Lower lobe of right lung (tissue), 2 donors: ENCODE measurements around the gene GYG1. TPM values are rescaled to one million over a fixed set of nuclear protein-coding genes. Genes with fewer than 3 reads are reported as not detected.
A peak's percentile ranks its signal among the peaks of the same experiment; 100 is the strongest.

ENCODE experiments used
- ATAC-seq, 2 donors: fragments of 200-7000 bp; cut with Tn5 transposase; one replicate each; pipeline ENCODE4 v1.9.1; 2020 to 2022; ENCODE audit warnings: mild to moderate bottlenecking in 2 of 2, moderate library complexity in 2 of 2
- DNase-seq: peaks from one replicate; pipeline ENCODE4 v3.0.0-alpha.2; 2020
- H3K27ac ChIP-seq: fragments of 200-600 bp; one replicate; pipeline ENCODE4 v1.8.0; 2022
- H3K27me3 ChIP-seq: fragments of 200-600 bp; one replicate; pipeline ENCODE4 v1.8.0; 2022; ENCODE audit warnings: low read depth
- H3K36me3 ChIP-seq: fragments of 200-600 bp; one replicate; pipeline ENCODE4 v1.8.0; 2022; ENCODE audit warnings: mild to moderate bottlenecking
- H3K4me1 ChIP-seq: fragments of 200-600 bp; one replicate; pipeline ENCODE4 v1.8.0; 2022
- H3K4me3 ChIP-seq: fragments of 200-600 bp; one replicate; pipeline ENCODE4 v1.8.0; 2022; ENCODE audit warnings: mild to moderate bottlenecking
- H3K9me3 ChIP-seq: fragments of 200-600 bp; one replicate; pipeline ENCODE4 v1.8.0; 2022
- CTCF ChIP-seq: fragments of 200-600 bp; IDR thresholded peaks from one replicate; pipeline ENCODE4 v1.8.0; 2022; ENCODE audit warnings: antibody characterized with exemption, mild to moderate bottlenecking
- intact Hi-C: fragments of 100-400 bp; cut with DNase I; formaldehyde crosslinking; loops from one replicate; pipeline ENCODE4 v1.11.0; 2022
- total RNA-seq: library from RNA; stranded (reverse); fragmentation: NEBNext Ultra II Directional; extraction: Animal tissue kit (Norgen Biotek cat#: 25700); gene quantifications from one replicate; pipeline ENCODE4 v1.2.1, GENCODE V29; 2021
- donor health status: DM: no; HTN: yes; CAD: no; lungs with severe emphysema.

The GYG1 gene
- total RNA-seq, 1 donor from 2014 or later = 51.3 TPM

GRCh38 chr3:148958696-148959095 lies 32.6 kb upstream of the GYG1 start:
- Histone ChIP-seq H3K27me3 (no peaks in the 10 kb centered on the region), H3K27ac (no peak overlapping the region), H3K36me3 (no peaks in the 10 kb centered on the region), H3K4me3 (no peak overlapping the region), H3K4me1 (peaks cover 8% of the 10 kb centered on the region), H3K9me3 (no peaks in the 10 kb centered on the region)
- no peak for TF ChIP-seq CTCF
- ATAC-seq (no peak), DNase-seq (no peak)
- intact Hi-C loops = loop anchor here (10.0 kb wide), 1 partner anchor 316 kb away; no protein-coding TSS in a partner anchor

DNA sequence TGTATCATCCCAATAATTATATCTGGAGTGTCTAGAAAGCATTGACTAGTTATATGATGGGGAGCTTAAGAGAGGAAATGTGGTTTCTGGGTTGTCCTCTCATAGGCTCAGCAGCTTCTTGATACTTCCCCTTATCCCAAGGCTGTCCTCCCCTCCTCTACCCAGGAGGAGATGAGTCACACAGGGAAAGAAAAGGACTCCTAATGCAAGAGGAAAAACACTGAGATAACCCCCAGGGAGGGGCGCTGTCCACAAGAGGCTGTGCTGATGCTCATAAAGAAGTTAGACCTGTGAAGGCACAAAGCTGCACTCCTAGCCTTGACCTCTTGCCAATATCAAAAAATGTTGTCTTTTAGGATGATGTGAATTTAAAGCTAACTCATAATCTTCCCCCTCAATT lies 28.8 kb upstream of the GYG1 start:
- H3K4me3 ChIP-seq = no peak overlapping the region
- H3K36me3 ChIP-seq = no peaks in the 10 kb centered on the region
- no peaks in the 10 kb centered on the region for H3K27me3 ChIP-seq
- ATAC-seq = peak; percentile 14 to 55
- no peak for TF ChIP-seq CTCF
- H3K27ac ChIP-seq = no peak overlapping the region
- H3K9me3 ChIP-seq = no peaks in the 10 kb centered on the region
- H3K4me1 ChIP-seq = no peaks in the 10 kb centered on the region
- intact Hi-C loops = no loop called here
- DNase-seq = no peak

DNA sequence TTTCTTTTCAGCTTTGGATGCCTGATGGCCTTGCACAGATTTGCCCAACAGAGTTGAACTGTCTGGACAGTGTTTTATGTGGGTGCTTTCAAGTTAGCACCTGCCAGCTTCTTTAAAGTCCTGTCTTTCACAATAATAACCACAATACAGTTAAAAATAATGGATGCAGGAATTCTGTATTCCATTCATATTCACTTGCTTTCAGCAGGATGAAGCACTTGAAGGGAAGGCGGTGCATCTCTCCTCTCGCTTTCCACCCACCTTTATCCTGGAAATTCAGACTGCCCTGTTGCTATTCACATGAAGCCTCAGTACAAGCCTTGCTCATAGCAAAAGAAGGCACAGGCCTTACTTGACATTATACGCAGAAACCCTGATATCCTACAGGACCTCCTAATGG lies 26.5 kb upstream of the GYG1 start:
- Histone ChIP-seq H3K9me3 (no peaks in the 10 kb centered on the region), H3K27ac (no peak overlapping the region), H3K36me3 (no peaks in the 10 kb centered on the region), H3K4me3 (no peak overlapping the region), H3K4me1 (no peaks in the 10 kb centered on the region), H3K27me3 (no peaks in the 10 kb centered on the region)
- DNase-seq (no peak), ATAC-seq (no peak)
- intact Hi-C loops = no loop called here
- TF ChIP-seq CTCF = no peak

DNA sequence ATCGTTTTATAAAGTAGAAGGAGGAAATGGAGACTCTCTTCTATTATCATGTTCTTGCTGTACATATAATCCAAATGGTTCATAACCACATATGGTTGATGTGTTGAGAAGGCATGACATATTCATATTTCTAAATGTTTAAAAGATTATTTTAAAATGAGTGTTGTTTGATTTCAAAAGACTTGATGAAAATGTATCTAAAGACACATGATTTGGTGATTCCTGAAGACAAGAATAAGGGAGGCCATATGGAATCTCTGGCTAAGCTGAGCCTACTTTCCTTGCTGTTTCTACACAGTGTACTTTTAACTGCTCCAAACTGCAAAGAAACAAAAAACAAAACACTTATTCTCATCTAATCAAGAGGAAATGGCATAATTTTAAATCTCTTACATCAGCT lies 23.0 kb upstream of the GYG1 start:
- no peak for ATAC-seq
- H3K36me3 ChIP-seq = no peaks in the 10 kb centered on the region

DNA sequence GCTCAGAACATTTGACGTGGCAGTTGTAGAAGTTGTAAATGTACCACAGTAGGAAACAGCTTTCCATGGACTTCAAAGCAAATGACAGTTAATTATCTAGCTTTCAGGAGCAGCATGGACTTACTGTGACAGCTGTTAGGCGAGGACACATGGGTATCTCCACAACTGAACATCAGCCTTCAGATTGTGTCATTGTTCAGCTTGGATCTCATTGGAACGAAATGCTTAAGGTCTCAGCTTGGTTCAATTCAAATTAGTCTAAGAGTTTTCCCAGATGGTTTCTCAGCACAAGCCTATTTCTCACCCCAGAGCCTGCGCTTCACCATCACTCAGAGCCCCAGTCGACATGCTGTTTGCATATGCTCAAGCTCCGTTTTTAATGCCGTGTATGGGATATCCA lies 21.1 kb upstream of the GYG1 start:
- Histone ChIP-seq H3K4me3 (no peak overlapping the region), H3K27me3 (no peaks in the 10 kb centered on the region), H3K27ac (no peak overlapping the region), H3K4me1 (no peaks in the 10 kb centered on the region), H3K36me3 (no peaks in the 10 kb centered on the region), H3K9me3 (no peaks in the 10 kb centered on the region)
- intact Hi-C loops = no loop called here
- no peak for TF ChIP-seq CTCF
- DNase-seq = no peak
- no peak for ATAC-seq

More for the DNA sequence above, 23.0 kb upstream of the GYG1 start:
- intact Hi-C loops = no loop called here
- no peak for DNase-seq
- H3K9me3 ChIP-seq = no peaks in the 10 kb centered on the region
- H3K4me3 ChIP-seq = no peak overlapping the region
- TF ChIP-seq CTCF = no peak
- no peak overlapping the region for H3K27ac ChIP-seq
- no peaks in the 10 kb centered on the region for H3K4me1 ChIP-seq
- H3K27me3 ChIP-seq = no peaks in the 10 kb centered on the region
